Measurements from ENCODE around the gene ALDH1A3. TPM values are rescaled to one million over a fixed set of nuclear protein-coding genes. Genes with fewer than 3 reads are reported as not detected.

Gene ALDH1A3
- total and polyA plus RNA-seq, 2 of the 13 experiments (the other 11 are each of a cell fraction or from before 2014, with no cell fraction given), result not detected

- TF ChIP-seq CSRNP2 (CRISPR knock-in tag; conservative IDR thresholded peaks at IDR 0.05; ENCODE audit: low read depth), result no peak
Observed at GRCh38 chr15:100897221-100898151, 17.9 kb downstream of the ALDH1A3 start (continued).

DNA sequence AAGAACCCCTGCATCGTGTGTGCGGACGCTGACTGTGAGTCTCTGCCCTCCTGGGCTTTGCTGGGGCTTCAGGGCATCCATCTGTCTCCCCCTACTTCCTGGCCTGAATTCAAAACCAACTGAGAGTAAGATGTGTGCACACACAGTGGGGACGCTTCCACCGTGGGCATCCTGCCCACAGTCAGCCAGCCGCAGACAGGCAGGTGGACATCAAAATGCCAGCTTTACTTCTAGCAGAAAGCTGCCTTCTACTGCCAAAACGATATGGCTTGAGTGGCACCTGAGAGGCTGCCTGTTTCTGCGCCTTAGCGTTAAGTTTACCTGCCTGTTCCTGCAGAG, 18.5 kb downstream of the ALDH1A3 start:
- no peaks in the 10 kb centered on the region for H3K36me3 ChIP-seq (replicated peaks in 1 of 2; ENCODE audit: control insufficient read depth in 1 of 2, insufficient read depth in 2 of 2, low read length in 2 of 2)
- no peaks in the 10 kb centered on the region for H3K9me3 ChIP-seq (ENCODE audit: low read length)
- 47% methylated on average over 6 of the region's 9 CpGs for WGBS (ENCODE audit: low lambda C conversion rate)
- no peak for FAIRE-seq
- no peak for ATAC-seq
- H4K20me1 ChIP-seq (ENCODE audit: insufficient read depth, low read length), result no peaks in the 10 kb centered on the region
- TF ChIP-seq ZNF296 (CRISPR knock-in tag; conservative IDR thresholded peaks at IDR 0.05) (no peak), ZNF17 (CRISPR knock-in tag; IDR thresholded peaks at IDR 0.05) (no peak), ZNF780A (CRISPR knock-in tag; IDR thresholded peaks at IDR 0.05) (no peak), ZKSCAN1 (IDR thresholded peaks at IDR 0.05; ENCODE audit: low read length) (no peak), MTF1 (CRISPR knock-in tag; IDR thresholded peaks at IDR 0.05) (no peak), RORA (CRISPR knock-in tag; IDR thresholded peaks at IDR 0.05) (no peak), CREM (IDR thresholded peaks at IDR 0.05) (no peak), CREM (CRISPR knock-in tag; IDR thresholded peaks at IDR 0.05) (no peak), REST (IDR thresholded peaks at IDR 0.05; ENCODE audit: borderline replicate concordance in 1 of 2, low read depth in 1 of 2, low read length in 2 of 2) (no peak), ZNF660 (CRISPR knock-in tag; IDR thresholded peaks at IDR 0.05; ENCODE audit: borderline replicate concordance, low read depth) (no peak), ELF3 (CRISPR knock-in tag; IDR thresholded peaks at IDR 0.05) (no peak), ZNF496 (CRISPR knock-in tag; IDR thresholded peaks at IDR 0.05; ENCODE audit: insufficient replicate concordance) (no peak), ZNF878 (CRISPR knock-in tag; IDR thresholded peaks at IDR 0.05) (no peak), SMARCC2 (IDR thresholded peaks at IDR 0.05) (no peak), ZSCAN21 (CRISPR knock-in tag; IDR thresholded peaks at IDR 0.05; ENCODE audit: borderline replicate concordance) (no peak), ZNF24 (IDR thresholded peaks at IDR 0.05) (no peak), AKAP8 (CRISPR knock-in tag; IDR thresholded peaks at IDR 0.05) (no peak)
- H3K27ac ChIP-seq (ENCODE audit: extremely low read length, insufficient read depth, low read length), result no peak overlapping the region
- H3K4me3 ChIP-seq (replicated peaks in 1 of 3; ENCODE audit: insufficient read depth in 1 of 3, low read depth in 2 of 3, low read length in 3 of 3), result no peak overlapping the region
- BruUV-seq (replicated peaks), result no TSS peak
- ChIA-PET CTCF (ENCODE audit: low intra/inter-chr PET ratio, low total read pairs) (no interaction called here), POLR2A (no interaction called here)
- peaks cover 10 to 92% of the 10 kb centered on the region in 2 experiments; a peak in 4 of 5 replicates for H3K27me3 ChIP-seq (ENCODE audit: control insufficient read depth in 1 of 2, insufficient read depth in 2 of 2, low read length in 2 of 2)
- peaks cover 11% of the 10 kb centered on the region for H3K4me1 ChIP-seq (ENCODE audit: insufficient read depth, low read length)
- no peak overlapping the region for H3K4me2 ChIP-seq (ENCODE audit: low read depth, low read length)
- no peak overlapping the region for H3K9ac ChIP-seq (ENCODE audit: insufficient read depth, low read depth, low read length)
- H3K79me2 ChIP-seq (ENCODE audit: insufficient read depth, low read length), result no peaks in the 10 kb centered on the region
- in situ Hi-C loops (cut with HindIII; ENCODE audit: extremely low pct_ligation_motif_present, low pct_unique_long_range_greater_than_20kb), result no loop called here
- no peak overlapping the region for H2AFZ ChIP-seq (ENCODE audit: low read length)
- intact Hi-C loops (cut with micrococcal nuclease; ENCODE audit: unreplicated experiment), result no loop called here
- no peak for DNase-seq (ENCODE audit: low spot score)
